SU-DHL-6 (cell line): ENCODE data around the gene ADSS1.

ENCODE experiments used
- H2AFZ ChIP-seq: fragments of 200-600 bp; sonication (generic); 2 replicates; pipeline ENCODE4 v1.6.1; 2014; ENCODE audit warnings: low read depth, mild to moderate bottlenecking, moderate library complexity, mixed read lengths, antibody characterized with exemption, low read length; ENCODE audit not compliant: severe bottlenecking
- H3F3A ChIP-seq: fragments of 200-600 bp; shearing (Covaris generic); 2 replicates; pipeline ENCODE4 v1.6.0; 2016; ENCODE audit warnings: antibody characterized with exemption, mild to moderate bottlenecking; ENCODE audit not compliant: insufficient read depth
- H3K27ac ChIP-seq: fragments of 200-600 bp; sonication (generic); 2 replicates; pipeline ENCODE4 v1.5.1; 2016; ENCODE audit warnings: low read depth, mild to moderate bottlenecking, low read length, moderate library complexity, mixed read lengths
- H3K27me3 ChIP-seq: fragments of 200-600 bp; sonication (generic), shearing (Covaris generic); 2 replicates; pipeline ENCODE4 v1.6.0; 2014; ENCODE audit warnings: mild to moderate bottlenecking, low read length
- H3K36me3 ChIP-seq: fragments of 200-600 bp; sonication (generic); 2 replicates; pipeline ENCODE4 v1.6.1; 2014; ENCODE audit warnings: mild to moderate bottlenecking, low read length, mixed read lengths
- H3K4me2 ChIP-seq: fragments of 300-600, 200-600 bp; shearing (Covaris generic), sonication (generic); 2 replicates; pipeline ENCODE4 v1.6.0; 2014; ENCODE audit warnings: low read length, low read depth, mild to moderate bottlenecking; ENCODE audit not compliant: poor library complexity, severe bottlenecking
- H3K4me3 ChIP-seq: fragments of 200-600 bp; sonication (generic); 2 replicates; pipeline ENCODE4 v1.5.1; 2014; ENCODE audit warnings: antibody characterized with exemption, low read length, mild to moderate bottlenecking, mixed read lengths; ENCODE audit not compliant: insufficient read depth, poor library complexity, severe bottlenecking
- H3K79me2 ChIP-seq: fragments of 200-600 bp; sonication (generic); 2 replicates; pipeline ENCODE4 v1.6.1; 2014; ENCODE audit warnings: mild to moderate bottlenecking, low read length, moderate library complexity; ENCODE audit not compliant: insufficient read depth
- H3K9ac ChIP-seq: fragments of 200-600 bp; sonication (generic); 2 replicates; pipeline ENCODE4 v1.7.0; 2014; ENCODE audit warnings: mild to moderate bottlenecking, low read length
- H3K9me2 ChIP-seq: fragments of 200-600 bp; sonication (generic); replicated peaks from 2 replicates; pipeline ENCODE4 v1.6.1; 2014; ENCODE audit warnings: low read length; ENCODE audit not compliant: insufficient read depth
- H3K9me3 ChIP-seq: fragments of 200-600 bp; sonication (generic); 2 replicates; pipeline ENCODE4 v1.6.1; 2014; ENCODE audit warnings: low read length, mixed read lengths; ENCODE audit not compliant: insufficient read depth
- H4K20me1 ChIP-seq: fragments of 200-600 bp; sonication (generic); 2 replicates; pipeline ENCODE4 v1.6.1; 2014; ENCODE audit warnings: low read depth, mild to moderate bottlenecking, antibody characterized with exemption, low read length, moderate library complexity, mixed read lengths
- EZH2phosphoT487 ChIP-seq: fragments of 200-600 bp; sonication (generic), shearing (Covaris generic); conservative IDR thresholded peaks from 2 replicates; pipeline ENCODE4 v1.6.1; 2018; ENCODE audit warnings: mild to moderate bottlenecking, antibody characterized with exemption, low read length, moderate library complexity, mixed read lengths
- TF ChIP-seq, protein P1 (sequence below): fragments of 200-600 bp; sonication (generic); IDR thresholded peaks from one replicate; pipeline ENCODE4 v1.5.1; 2017; ENCODE audit warnings: antibody characterized with exemption, mild to moderate bottlenecking, low read length, moderate library complexity; ENCODE audit not compliant: insufficient read depth, poor library complexity, severe bottlenecking

ADSS1 gene

DNA sequence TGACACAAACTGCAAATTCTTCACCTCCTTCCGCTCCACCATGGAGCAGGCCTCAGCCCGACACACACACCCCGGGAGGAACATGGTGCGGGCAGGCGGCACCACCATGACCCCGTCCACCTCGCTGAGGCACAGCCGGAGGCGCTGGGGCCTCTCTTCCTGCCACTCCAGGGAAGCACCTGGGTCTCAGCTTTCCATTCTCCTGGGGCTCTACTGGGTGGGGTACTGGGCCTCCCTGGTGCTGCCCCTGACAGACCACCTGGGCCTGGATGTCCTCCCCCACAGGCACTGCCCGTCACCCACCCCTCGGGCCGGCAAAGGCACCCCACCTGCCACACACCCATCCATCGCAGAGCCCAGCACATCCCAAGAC lies 61.7 kb downstream of the ADSS1 start:
- H3F3A ChIP-seq = no peaks in the 10 kb centered on the region
- H3K27me3 ChIP-seq = no peaks in the 10 kb centered on the region
- no peaks in the 10 kb centered on the region for H3K36me3 ChIP-seq
- H2AFZ ChIP-seq = no peak overlapping the region
- H3K4me3 ChIP-seq = no peak overlapping the region
- no peak overlapping the region for H3K9ac ChIP-seq
- H3K27ac ChIP-seq = no peak overlapping the region
- H3K9me3 ChIP-seq = no peaks in the 10 kb centered on the region
- no peaks in the 10 kb centered on the region for H3K9me2 ChIP-seq
- H3K4me2 ChIP-seq = no peak overlapping the region
- TF ChIP-seq, protein P1, sequence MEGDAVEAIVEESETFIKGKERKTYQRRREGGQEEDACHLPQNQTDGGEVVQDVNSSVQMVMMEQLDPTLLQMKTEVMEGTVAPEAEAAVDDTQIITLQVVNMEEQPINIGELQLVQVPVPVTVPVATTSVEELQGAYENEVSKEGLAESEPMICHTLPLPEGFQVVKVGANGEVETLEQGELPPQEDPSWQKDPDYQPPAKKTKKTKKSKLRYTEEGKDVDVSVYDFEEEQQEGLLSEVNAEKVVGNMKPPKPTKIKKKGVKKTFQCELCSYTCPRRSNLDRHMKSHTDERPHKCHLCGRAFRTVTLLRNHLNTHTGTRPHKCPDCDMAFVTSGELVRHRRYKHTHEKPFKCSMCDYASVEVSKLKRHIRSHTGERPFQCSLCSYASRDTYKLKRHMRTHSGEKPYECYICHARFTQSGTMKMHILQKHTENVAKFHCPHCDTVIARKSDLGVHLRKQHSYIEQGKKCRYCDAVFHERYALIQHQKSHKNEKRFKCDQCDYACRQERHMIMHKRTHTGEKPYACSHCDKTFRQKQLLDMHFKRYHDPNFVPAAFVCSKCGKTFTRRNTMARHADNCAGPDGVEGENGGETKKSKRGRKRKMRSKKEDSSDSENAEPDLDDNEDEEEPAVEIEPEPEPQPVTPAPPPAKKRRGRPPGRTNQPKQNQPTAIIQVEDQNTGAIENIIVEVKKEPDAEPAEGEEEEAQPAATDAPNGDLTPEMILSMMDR = no peak
- no peak for TF ChIP-seq EZH2phosphoT487
- H4K20me1 ChIP-seq = no peaks in the 10 kb centered on the region
- H3K79me2 ChIP-seq = no peaks in the 10 kb centered on the region; the same call in 1 of the 2 replicates

DNA sequence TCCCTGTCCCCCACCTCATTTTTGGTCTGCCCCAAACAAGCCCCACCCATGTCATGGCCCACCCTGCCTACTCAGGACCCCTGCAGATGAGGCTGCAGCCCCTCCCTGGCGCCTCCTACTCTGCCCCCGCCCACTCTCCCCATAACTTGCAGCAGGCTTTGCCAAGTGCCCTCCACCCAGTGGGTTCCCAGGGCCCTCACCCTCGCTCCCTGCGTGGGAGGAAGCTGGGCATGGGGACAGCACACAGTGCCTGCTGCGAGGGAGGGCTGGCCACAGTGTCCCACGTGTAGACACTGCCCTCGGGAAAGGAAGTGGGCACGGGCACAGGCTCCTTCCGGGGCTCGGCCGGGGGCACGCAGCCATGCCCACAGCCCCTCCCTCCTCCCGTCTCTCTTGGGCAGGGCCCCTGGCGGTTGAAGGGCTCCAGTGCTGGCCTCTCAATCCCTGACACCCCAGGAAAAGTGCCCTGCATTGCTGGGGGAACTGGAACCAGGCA lies 62.1 kb downstream of the ADSS1 start:
- no peaks in the 10 kb centered on the region for H3K9me3 ChIP-seq
- no peaks in the 10 kb centered on the region; the same call in 1 of the 2 replicates for H3K79me2 ChIP-seq
- no peaks in the 10 kb centered on the region for H3K36me3 ChIP-seq
- no peaks in the 10 kb centered on the region for H4K20me1 ChIP-seq
- H3F3A ChIP-seq = no peaks in the 10 kb centered on the region
- no peak overlapping the region for H3K4me2 ChIP-seq
- H3K9me2 ChIP-seq = no peaks in the 10 kb centered on the region
- no peak overlapping the region for H3K4me3 ChIP-seq
- no peak overlapping the region for H2AFZ ChIP-seq
- no peaks in the 10 kb centered on the region for H3K27me3 ChIP-seq
- TF ChIP-seq, protein P1 = no peak
- TF ChIP-seq EZH2phosphoT487 = no peak
- H3K9ac ChIP-seq = no peak overlapping the region
- H3K27ac ChIP-seq = no peak overlapping the region

DNA sequence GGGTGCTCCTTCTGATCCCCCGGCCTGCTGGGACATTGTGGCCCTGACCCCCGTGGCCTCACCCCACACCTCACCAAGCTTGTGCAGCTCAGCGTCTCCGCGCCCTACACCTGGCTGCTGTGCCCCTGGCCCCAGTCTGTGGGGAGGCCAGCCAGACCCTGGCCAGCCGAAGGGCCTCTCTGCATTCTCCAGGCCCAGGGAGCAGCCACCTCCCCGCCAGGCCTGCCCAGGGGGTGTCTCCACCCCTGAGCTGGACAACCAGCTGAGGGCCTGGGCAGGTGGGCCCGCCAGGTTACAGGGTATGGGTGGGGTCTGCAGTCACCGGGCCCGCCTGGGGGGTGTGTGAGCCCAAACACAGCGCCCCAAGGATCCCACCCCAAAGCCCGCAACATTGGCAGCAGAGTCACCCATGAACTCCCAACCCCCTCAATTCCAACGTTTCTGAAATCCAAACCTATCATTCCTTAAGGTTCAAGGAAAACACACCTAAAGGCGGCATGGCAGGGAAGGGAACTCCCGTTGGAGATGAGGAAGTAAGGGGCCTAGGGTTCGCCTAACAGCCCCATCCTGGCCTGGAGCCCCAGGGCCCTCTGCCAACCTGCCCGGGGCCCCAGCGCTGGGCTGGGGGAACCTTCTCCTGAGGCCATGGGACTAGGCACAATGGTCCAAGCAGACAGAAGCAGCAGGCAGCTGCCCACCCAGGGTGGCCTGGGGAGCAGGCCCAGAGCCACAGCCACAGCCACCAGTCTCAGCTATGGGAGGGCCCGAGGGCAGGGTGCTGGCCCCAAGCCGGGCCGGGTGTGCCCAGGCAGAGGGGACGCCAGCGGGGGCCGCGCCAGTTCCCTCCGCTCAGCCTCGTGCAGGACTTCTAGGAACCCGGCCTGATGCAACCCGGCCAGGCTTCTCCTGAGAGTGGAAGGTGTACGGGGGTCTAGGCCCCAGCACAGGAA lies 63.0 kb downstream of the ADSS1 start:
- TF ChIP-seq EZH2phosphoT487 = no peak
- TF ChIP-seq, protein P1 = no peak
- Histone ChIP-seq H3K79me2 (no peaks in the 10 kb centered on the region; the same call in 1 of the 2 replicates), H3K4me2 (no peak overlapping the region), H3F3A (no peaks in the 10 kb centered on the region), H3K9ac (no peak overlapping the region), H4K20me1 (no peaks in the 10 kb centered on the region), H3K4me3 (no peak overlapping the region), H2AFZ (no peak overlapping the region), H3K27ac (no peak overlapping the region), H3K36me3 (no peaks in the 10 kb centered on the region), H3K9me2 (no peaks in the 10 kb centered on the region), H3K9me3 (no peaks in the 10 kb centered on the region), H3K27me3 (no peaks in the 10 kb centered on the region)
